ENCODE results near the gene PLCG1.

DNA sequence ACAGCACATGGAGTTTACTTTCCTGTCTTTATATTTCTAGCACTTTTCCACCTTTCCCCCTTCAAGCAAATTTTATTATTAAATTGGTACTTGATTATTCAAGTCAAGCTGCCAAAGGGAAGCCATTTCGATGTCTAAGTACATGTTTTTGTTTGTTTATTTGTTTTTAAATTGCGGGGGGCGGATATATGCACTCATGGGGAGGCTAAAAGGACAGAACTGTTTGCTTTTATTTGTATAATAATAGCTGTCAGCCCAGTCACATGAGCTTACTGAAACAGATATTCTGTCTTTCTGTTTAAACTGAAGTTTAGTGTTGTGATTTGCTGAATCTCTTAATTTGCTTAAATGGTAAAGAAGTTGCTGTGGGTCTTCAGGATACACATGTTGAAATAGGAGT is 49.6 kb upstream of the PLCG1 start:
- TF ChIP-seq CREB1 (IDR thresholded peaks at IDR 0.05) (no peak), CREB1 (CRISPR knock-in tag; IDR thresholded peaks at IDR 0.05) (no peak), KDM4B (IDR thresholded peaks at IDR 0.05; ENCODE audit: borderline replicate concordance in 2 of 2, low read depth in 1 of 2) (no peak), STAG1 (CRISPR knock-in tag; IDR thresholded peaks at IDR 0.05; ENCODE audit: borderline replicate concordance) (no peak), POLR2A (conservative IDR thresholded peaks at IDR 0.05) (no peak), SIN3A (IDR thresholded peaks at IDR 0.05; ENCODE audit: borderline replicate concordance in 2 of 2, control insufficient read depth in 1 of 2, low read depth in 2 of 2, low read length in 2 of 2) (no peak), KDM1A (IDR thresholded peaks at IDR 0.05) (no peak), HNRNPL (IDR thresholded peaks at IDR 0.05; ENCODE audit: low read depth, low read length) (no peak), ZNF740 (CRISPR knock-in tag; IDR thresholded peaks at IDR 0.05) (no peak), ZNF740 (tag; IDR thresholded peaks at IDR 0.05) (no peak), ZNF583 (CRISPR knock-in tag; IDR thresholded peaks at IDR 0.05) (no peak), SP1 (CRISPR knock-in tag; IDR thresholded peaks at IDR 0.05) (no peak)
- TF ChIP-seq, protein P1, sequence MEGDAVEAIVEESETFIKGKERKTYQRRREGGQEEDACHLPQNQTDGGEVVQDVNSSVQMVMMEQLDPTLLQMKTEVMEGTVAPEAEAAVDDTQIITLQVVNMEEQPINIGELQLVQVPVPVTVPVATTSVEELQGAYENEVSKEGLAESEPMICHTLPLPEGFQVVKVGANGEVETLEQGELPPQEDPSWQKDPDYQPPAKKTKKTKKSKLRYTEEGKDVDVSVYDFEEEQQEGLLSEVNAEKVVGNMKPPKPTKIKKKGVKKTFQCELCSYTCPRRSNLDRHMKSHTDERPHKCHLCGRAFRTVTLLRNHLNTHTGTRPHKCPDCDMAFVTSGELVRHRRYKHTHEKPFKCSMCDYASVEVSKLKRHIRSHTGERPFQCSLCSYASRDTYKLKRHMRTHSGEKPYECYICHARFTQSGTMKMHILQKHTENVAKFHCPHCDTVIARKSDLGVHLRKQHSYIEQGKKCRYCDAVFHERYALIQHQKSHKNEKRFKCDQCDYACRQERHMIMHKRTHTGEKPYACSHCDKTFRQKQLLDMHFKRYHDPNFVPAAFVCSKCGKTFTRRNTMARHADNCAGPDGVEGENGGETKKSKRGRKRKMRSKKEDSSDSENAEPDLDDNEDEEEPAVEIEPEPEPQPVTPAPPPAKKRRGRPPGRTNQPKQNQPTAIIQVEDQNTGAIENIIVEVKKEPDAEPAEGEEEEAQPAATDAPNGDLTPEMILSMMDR (IDR thresholded peaks at IDR 0.05 in 2 of 3, conservative IDR thresholded peaks at IDR 0.05 in 1 of 3; ENCODE audit: insufficient read depth in 2 of 3, low read depth in 1 of 3, low read length in 3 of 3), result no peak
